ENCODE data around the gene MPLKIP. TPM values are rescaled to one million over a fixed set of nuclear protein-coding genes. Genes with fewer than 3 reads are reported as not detected.

MPLKIP gene
- polyA plus RNA-seq, 1 donor = 20.4 TPM

Other genes with a start within 250 kb of the MPLKIP start
- gene CDK13, start 184.4 kb downstream of the MPLKIP start, polyA plus RNA-seq (ENCODE audit: insufficient read length) = 38.5 TPM
- 1.3 TPM for gene SUGCT, start 383 bp upstream of the MPLKIP start, polyA plus RNA-seq (ENCODE audit: insufficient read length)

All from hindlimb muscle (tissue), 1 donor.